Measurements from ENCODE around the gene FOXF1. TPM values are rescaled to one million over a fixed set of nuclear protein-coding genes. Genes with fewer than 3 reads are reported as not detected.

Gene FOXF1
- polyA plus RNA-seq, 1 donor (not counting 4 experiments of a cell fraction or from before 2014, with no cell fraction given) = not detected

- peak; percentile 52 for DNase-seq (ENCODE audit: low read depth, low spot score)
- H3K27me3 ChIP-seq (ENCODE audit: control insufficient read depth, extremely low read depth, insufficient read depth, low read length) = no peaks in the 10 kb centered on the region
- H3K9ac ChIP-seq (ENCODE audit: control insufficient read depth, extremely low read depth, insufficient read depth, low read length) = peak within 1 kb of the TSS; percentile 93
- dilution Hi-C loops (cut with MboI; ENCODE audit: extremely low pct_ligation_motif_present, low sequenced_read_pairs) = loop anchor here (25.0 kb wide), 1 partner anchor 707 kb away; no protein-coding TSS in a partner anchor
- no peaks in the 10 kb centered on the region for H4K20me1 ChIP-seq (ENCODE audit: control insufficient read depth, extremely low read depth, insufficient read depth, low read length)
- peak within 1 kb of the TSS; percentile 96 for H2AFZ ChIP-seq (ENCODE audit: control insufficient read depth, low read length)
- TF ChIP-seq EZH2 (IDR thresholded peaks at IDR 0.05; ENCODE audit: low read length) (no peak), CTCF (optimal IDR thresholded peaks at IDR 0.05 in 1 of 3, IDR thresholded peaks at IDR 0.05 in 1 of 3, conservative IDR thresholded peaks at IDR 0.05 in 1 of 3; ENCODE audit: extremely low read depth in 1 of 3, insufficient read depth in 2 of 3, low read length in 3 of 3) (no peak)
- H3K4me1 ChIP-seq (ENCODE audit: control insufficient read depth, extremely low read depth, insufficient read depth, low read length) = peaks cover 11% of the 10 kb centered on the region
- H3K27ac ChIP-seq (ENCODE audit: control insufficient read depth, insufficient read depth, low read length) = peak within 1 kb of the TSS; percentile 81
- peak within 1 kb of the TSS; percentile 94 for H3K4me2 ChIP-seq (ENCODE audit: control insufficient read depth, extremely low read depth, insufficient read depth, low read depth, low read length)
- no peaks in the 10 kb centered on the region for H3K9me3 ChIP-seq (ENCODE audit: control insufficient read depth, low read depth, low read length)
- peaks cover 4 to 8% of the 10 kb centered on the region in 2 experiments for H3K36me3 ChIP-seq (ENCODE audit: control insufficient read depth in 2 of 2, extremely low read depth in 1 of 2, insufficient read depth in 2 of 2, low read length in 2 of 2)
- peak within 1 kb of the TSS; percentile 76 to 93 (median 93) for H3K4me3 ChIP-seq (ENCODE audit: control insufficient read depth in 2 of 3, extremely low read depth in 1 of 3, insufficient read depth in 2 of 3, low read depth in 1 of 3, low read length in 3 of 3)
- no peaks in the 10 kb centered on the region for H3K9me1 ChIP-seq (ENCODE audit: control insufficient read depth, extremely low read depth, insufficient read depth, low read length)
- H3K79me2 ChIP-seq (ENCODE audit: control insufficient read depth, insufficient read depth, low read length) = peaks cover 13% of the 10 kb centered on the region
- FAIRE-seq = peak; percentile 65
These were observed 44.8 kb downstream of the FOXF1 start, which contains the start of gene MTHFSD for GRCh38 chr16:86554917-86555703. MTHFSD (minus strand) TSS chr16:86555235; CDS start chr16:86555184, 51 bp downstream.

GRCh38 chr16:86555704-86556075, 45.4 kb downstream of the FOXF1 start:
- no peak for DNase-seq (ENCODE audit: low read depth, low spot score)
- peak overlapping the region; percentile 76 to 93 (median 93) for H3K4me3 ChIP-seq (ENCODE audit: control insufficient read depth in 2 of 3, extremely low read depth in 1 of 3, insufficient read depth in 2 of 3, low read depth in 1 of 3, low read length in 3 of 3)
- H3K79me2 ChIP-seq (ENCODE audit: control insufficient read depth, insufficient read depth, low read length) = peaks cover 13% of the 10 kb centered on the region
- H3K4me2 ChIP-seq (ENCODE audit: control insufficient read depth, extremely low read depth, insufficient read depth, low read depth, low read length) = peak overlapping the region; percentile 94
- FAIRE-seq = no peak
- H3K9me1 ChIP-seq (ENCODE audit: control insufficient read depth, extremely low read depth, insufficient read depth, low read length) = no peaks in the 10 kb centered on the region
- no peaks in the 10 kb centered on the region for H4K20me1 ChIP-seq (ENCODE audit: control insufficient read depth, extremely low read depth, insufficient read depth, low read length)
- dilution Hi-C loops (cut with MboI; ENCODE audit: extremely low pct_ligation_motif_present, low sequenced_read_pairs) = loop anchor here (25.0 kb wide), 1 partner anchor 707 kb away; no protein-coding TSS in a partner anchor
- no peak for TF ChIP-seq CTCF (optimal IDR thresholded peaks at IDR 0.05 in 1 of 3, IDR thresholded peaks at IDR 0.05 in 1 of 3, conservative IDR thresholded peaks at IDR 0.05 in 1 of 3; ENCODE audit: extremely low read depth in 1 of 3, insufficient read depth in 2 of 3, low read length in 3 of 3)
- peaks cover 4 to 7% of the 10 kb centered on the region in 2 experiments for H3K36me3 ChIP-seq (ENCODE audit: control insufficient read depth in 2 of 2, extremely low read depth in 1 of 2, insufficient read depth in 2 of 2, low read length in 2 of 2)
- H3K4me1 ChIP-seq (ENCODE audit: control insufficient read depth, extremely low read depth, insufficient read depth, low read length) = peaks cover 11% of the 10 kb centered on the region
- peak overlapping the region; percentile 81 for H3K27ac ChIP-seq (ENCODE audit: control insufficient read depth, insufficient read depth, low read length)
- H3K9me3 ChIP-seq (ENCODE audit: control insufficient read depth, low read depth, low read length) = no peaks in the 10 kb centered on the region
- peak overlapping the region; percentile 93 for H3K9ac ChIP-seq (ENCODE audit: control insufficient read depth, extremely low read depth, insufficient read depth, low read length)
- peak overlapping the region; percentile 96 for H2AFZ ChIP-seq (ENCODE audit: control insufficient read depth, low read length)
- no peaks in the 10 kb centered on the region for H3K27me3 ChIP-seq (ENCODE audit: control insufficient read depth, extremely low read depth, insufficient read depth, low read length)

All from keratinocyte (primary cell).